Uterus (tissue), 4 donors: Measurements from ENCODE around the gene PRKG1. TPM values are rescaled to one million over a fixed set of nuclear protein-coding genes. Genes with fewer than 3 reads are reported as not detected.

Source experiments
- DNase-seq, 2 donors: peaks; one replicate each; pipeline ENCODE4 v3.0.0-alpha.2; 2019 to 2020
- H3K27ac ChIP-seq, 2 donors: fragments of 200-600 bp; sonication (generic); 1 replicate in 1 of 2; 2 replicates in 1 of 2; pipeline ENCODE4 v1.5.1; 2016 to 2018
- H3K27me3 ChIP-seq, 2 donors: fragments of 200-600 bp; sonication (generic); one replicate each; pipeline ENCODE4 v1.5.1; 2018 to 2019; ENCODE audit warnings: control low read depth in 1 of 2
- H3K36me3 ChIP-seq, 2 donors: fragments of 200-600 bp; sonication (generic); one replicate each; pipeline ENCODE4 v1.5.1; 2019; ENCODE audit warnings: control low read depth in 1 of 2
- H3K4me1 ChIP-seq, 2 donors: fragments of 200-600 bp; sonication (generic); one replicate each; pipeline ENCODE4 v1.5.1; 2018 to 2019; ENCODE audit warnings: control low read depth in 1 of 2
- H3K4me3 ChIP-seq, 2 donors: fragments of 200-600 bp; sonication (generic); 1 replicate in 1 of 2; 2 replicates in 1 of 2; pipeline ENCODE4 v1.5.1; 2018 to 2019; ENCODE audit warnings: mild to moderate bottlenecking in 1 of 2
- H3K9me3 ChIP-seq, 2 donors: fragments of 200-600 bp; sonication (generic); one replicate each; pipeline ENCODE4 v1.5.1; 2019; ENCODE audit warnings: control low read depth in 1 of 2
- POLR2A ChIP-seq, 2 donors: fragments of 450-650 bp; IDR thresholded peaks; one replicate each; pipeline ENCODE4 v1.6.1; 2016; ENCODE audit warnings: antibody characterized with exemption in 2 of 2, mild to moderate bottlenecking in 1 of 2, moderate library complexity in 1 of 2
- intact Hi-C: fragments of 100-400 bp; cut with DNase I; formaldehyde crosslinking; loops from one replicate; pipeline ENCODE4 v1.15.1; 2023; ENCODE audit warnings: low total_unique reads
- total RNA-seq, 4 donors: library from RNA; depleted of rRNA in 3 of 4; stranded (reverse); fragments of >200 nt in 3 of 4; gene quantifications; one replicate each; pipeline versions ENCODE4 v1.1.0 to v1.2.4, GENCODE V29; 2014 to 2023
- TF ChIP-seq, protein P1 (sequence below), 4 experiments: fragments of 200-600 bp in 2 of 4; fragments of 450-650 bp in 2 of 4; sonication (generic) in 2 of 4; IDR thresholded peaks; one replicate each; pipeline ENCODE4 v1.5.1; 2016 to 2019; ENCODE audit warnings: antibody characterized with exemption in 4 of 4, mild to moderate bottlenecking in 2 of 4, moderate library complexity in 1 of 4
- donor health status: DM: yes; HTN: yes; CAD: no.

The PRKG1 gene
- total RNA-seq, result 100 to 1,000 TPM in 1 of 4 donors, 10 to 100 TPM in 3; 32.4 to 136 (median 69.6) TPM

DNA sequence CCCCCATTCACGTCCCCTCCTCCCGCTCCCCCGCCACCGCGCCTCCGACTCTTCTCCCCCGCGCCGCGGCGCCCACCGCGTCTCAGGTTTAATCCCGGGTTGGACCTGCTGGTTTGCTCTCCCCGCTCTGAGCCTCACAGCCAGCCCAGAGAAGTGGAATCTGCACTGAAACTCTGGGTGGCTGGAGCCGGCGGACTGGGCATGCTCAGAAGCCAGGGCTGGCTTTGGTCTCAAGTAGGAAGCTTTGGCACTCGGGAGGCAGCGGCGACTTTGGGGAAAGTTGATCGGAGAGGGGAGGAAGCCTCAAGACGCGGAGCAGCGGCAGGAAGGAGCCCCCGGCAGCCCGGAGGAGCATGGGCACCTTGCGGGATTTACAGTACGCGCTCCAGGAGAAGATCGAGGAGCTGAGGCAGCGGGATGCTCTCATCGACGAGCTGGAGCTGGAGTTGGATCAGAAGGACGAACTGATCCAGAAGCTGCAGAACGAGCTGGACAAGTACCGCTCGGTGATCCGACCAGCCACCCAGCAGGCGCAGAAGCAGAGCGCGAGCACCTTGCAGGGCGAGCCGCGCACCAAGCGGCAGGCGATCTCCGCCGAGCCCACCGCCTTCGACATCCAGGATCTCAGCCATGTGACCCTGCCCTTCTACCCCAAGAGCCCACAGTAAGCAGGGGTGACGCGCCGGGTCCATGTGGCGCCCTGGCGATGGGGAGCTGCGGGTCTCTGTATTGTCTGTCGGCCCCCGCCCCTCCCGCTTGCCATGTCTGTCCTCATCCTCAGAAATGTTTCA, at the start of gene PRKG1:
PRKG1 (plus strand) TSS at position 250 of the 791 bp plus-strand sequence.
- no peaks in the 10 kb centered on the region for H3K27me3 ChIP-seq
- H3K4me3 ChIP-seq, result peak within 1 kb of the TSS; percentile 62 to 79
- TF ChIP-seq, protein P1, sequence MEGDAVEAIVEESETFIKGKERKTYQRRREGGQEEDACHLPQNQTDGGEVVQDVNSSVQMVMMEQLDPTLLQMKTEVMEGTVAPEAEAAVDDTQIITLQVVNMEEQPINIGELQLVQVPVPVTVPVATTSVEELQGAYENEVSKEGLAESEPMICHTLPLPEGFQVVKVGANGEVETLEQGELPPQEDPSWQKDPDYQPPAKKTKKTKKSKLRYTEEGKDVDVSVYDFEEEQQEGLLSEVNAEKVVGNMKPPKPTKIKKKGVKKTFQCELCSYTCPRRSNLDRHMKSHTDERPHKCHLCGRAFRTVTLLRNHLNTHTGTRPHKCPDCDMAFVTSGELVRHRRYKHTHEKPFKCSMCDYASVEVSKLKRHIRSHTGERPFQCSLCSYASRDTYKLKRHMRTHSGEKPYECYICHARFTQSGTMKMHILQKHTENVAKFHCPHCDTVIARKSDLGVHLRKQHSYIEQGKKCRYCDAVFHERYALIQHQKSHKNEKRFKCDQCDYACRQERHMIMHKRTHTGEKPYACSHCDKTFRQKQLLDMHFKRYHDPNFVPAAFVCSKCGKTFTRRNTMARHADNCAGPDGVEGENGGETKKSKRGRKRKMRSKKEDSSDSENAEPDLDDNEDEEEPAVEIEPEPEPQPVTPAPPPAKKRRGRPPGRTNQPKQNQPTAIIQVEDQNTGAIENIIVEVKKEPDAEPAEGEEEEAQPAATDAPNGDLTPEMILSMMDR (IDR thresholded peaks at IDR 0.05), result peak in 1 of 4 experiments; percentile 7
- peak; percentile 17 to 47 for TF ChIP-seq POLR2A (IDR thresholded peaks at IDR 0.05)
- no peaks in the 10 kb centered on the region for H3K36me3 ChIP-seq
- intact Hi-C loops, result no loop called here
- no peaks in the 10 kb centered on the region for H3K9me3 ChIP-seq
- peaks cover 0 to 6% of the 10 kb centered on the region in 2 donors for H3K4me1 ChIP-seq
- peak within 1 kb of the TSS; percentile 92 to 98 for H3K27ac ChIP-seq
- DNase-seq, result peak; percentile 81

DNA sequence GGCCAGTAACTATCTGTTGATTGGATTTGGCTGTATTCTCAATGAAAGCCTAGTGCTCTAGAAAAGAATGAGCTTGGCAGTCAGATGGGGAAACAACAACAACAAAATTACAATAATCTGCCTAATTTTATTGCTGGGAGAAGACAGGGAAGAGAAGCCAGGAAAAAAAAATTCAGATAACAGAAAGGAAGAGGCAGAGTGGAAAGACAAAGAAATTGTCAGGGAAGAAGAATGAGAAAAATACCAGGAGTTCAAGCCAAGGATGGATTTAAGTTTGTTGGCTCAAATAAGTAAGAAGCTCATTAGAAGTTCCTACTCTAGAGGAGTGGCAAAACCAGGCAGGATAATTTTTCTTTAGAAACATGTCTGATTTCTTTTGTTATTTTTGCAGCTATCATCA, 45.9 kb upstream of the PRKG1 start:
- no peak for DNase-seq
- Histone ChIP-seq H3K4me1 (peaks cover 0 to 2% of the 10 kb centered on the region in 2 donors), H3K27ac (peak overlapping the region; percentile 43 to 49), H3K36me3 (no peaks in the 10 kb centered on the region), H3K27me3 (no peaks in the 10 kb centered on the region), H3K4me3 (no peak overlapping the region), H3K9me3 (no peaks in the 10 kb centered on the region)
- TF ChIP-seq POLR2A (IDR thresholded peaks at IDR 0.05), result no peak
- TF ChIP-seq, protein P1 (IDR thresholded peaks at IDR 0.05), result no peak
- intact Hi-C loops, result no loop called here

DNA sequence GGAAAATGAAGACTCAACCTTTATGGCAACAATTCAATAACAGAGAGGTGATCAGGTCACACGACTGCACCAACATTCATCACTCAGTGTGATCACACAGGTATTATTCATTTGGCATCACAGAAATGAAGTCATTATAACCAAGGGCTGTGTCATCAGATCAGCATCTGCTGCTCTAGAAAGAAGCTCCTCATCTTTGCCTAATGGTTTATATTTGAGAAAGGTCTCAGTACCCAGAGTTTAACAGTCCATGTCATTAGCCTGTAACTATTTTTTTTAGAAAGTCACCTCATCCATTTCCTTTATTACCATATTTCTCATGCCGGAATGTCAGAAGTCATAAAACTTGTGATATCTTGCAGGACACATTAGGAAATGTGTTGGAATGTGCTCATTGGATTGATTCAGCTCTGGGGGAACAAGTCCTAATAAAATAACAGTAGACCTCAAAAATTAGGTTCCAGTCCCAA, 45.1 kb upstream of the PRKG1 start:
- no peak for DNase-seq
- Histone ChIP-seq H3K27me3 (no peaks in the 10 kb centered on the region), H3K27ac (peak overlapping the region; percentile 43 to 49), H3K4me1 (no peaks in the 10 kb centered on the region), H3K9me3 (no peaks in the 10 kb centered on the region), H3K4me3 (no peak overlapping the region), H3K36me3 (no peaks in the 10 kb centered on the region)
- intact Hi-C loops, result no loop called here
- no peak for TF ChIP-seq POLR2A (IDR thresholded peaks at IDR 0.05)
- TF ChIP-seq, protein P1 (IDR thresholded peaks at IDR 0.05), result no peak

DNA sequence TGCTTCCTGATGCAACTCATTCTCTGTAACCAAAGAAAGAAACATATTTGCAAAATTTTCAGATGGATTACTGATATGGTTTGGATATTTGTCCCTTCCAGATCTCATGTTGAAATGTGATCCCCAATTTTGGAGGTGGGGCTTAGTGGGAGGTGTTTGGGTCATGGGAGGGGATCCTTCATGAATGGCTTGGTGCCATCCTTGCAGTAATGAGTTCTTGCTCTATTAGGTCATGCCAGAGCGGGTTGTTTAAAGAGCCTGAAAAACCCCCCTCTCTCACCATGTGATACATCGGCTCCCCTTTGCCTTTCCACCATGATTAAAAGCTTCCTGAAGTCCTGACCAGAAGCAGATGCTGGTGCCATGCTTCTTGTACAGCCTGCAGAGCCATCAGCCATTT, 43.8 kb upstream of the PRKG1 start:
- Histone ChIP-seq H3K27me3 (no peaks in the 10 kb centered on the region), H3K9me3 (no peaks in the 10 kb centered on the region), H3K27ac (no peak overlapping the region), H3K36me3 (no peaks in the 10 kb centered on the region), H3K4me3 (no peak overlapping the region), H3K4me1 (no peaks in the 10 kb centered on the region)
- TF ChIP-seq, protein P1 (IDR thresholded peaks at IDR 0.05), result no peak
- no peak for TF ChIP-seq POLR2A (IDR thresholded peaks at IDR 0.05)
- intact Hi-C loops, result no loop called here
- DNase-seq, result no peak

DNA sequence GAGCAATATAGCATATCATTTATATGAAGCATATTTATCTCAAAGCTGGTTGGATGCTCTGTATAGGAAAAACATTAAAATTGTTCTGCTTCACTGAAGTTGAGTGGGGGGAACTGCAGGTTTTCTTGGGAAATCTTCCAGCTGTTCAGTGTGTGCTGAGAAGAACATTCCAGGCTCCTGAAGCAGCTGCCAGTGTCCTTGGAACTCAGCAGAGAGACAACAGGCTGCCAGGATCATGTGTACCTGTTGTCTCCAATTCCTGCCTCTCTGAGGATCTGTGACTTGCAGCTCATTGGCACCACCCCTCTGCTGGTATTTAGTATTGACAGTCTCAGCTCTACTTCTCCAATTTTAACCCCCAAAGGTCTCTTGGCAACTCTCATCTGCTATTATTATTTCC, 42.3 kb upstream of the PRKG1 start:
- Histone ChIP-seq H3K36me3 (no peaks in the 10 kb centered on the region), H3K4me1 (no peaks in the 10 kb centered on the region), H3K27me3 (no peaks in the 10 kb centered on the region), H3K4me3 (no peak overlapping the region), H3K9me3 (no peaks in the 10 kb centered on the region), H3K27ac (no peak overlapping the region)
- TF ChIP-seq POLR2A (IDR thresholded peaks at IDR 0.05), result no peak
- TF ChIP-seq, protein P1 (IDR thresholded peaks at IDR 0.05), result no peak
- intact Hi-C loops, result no loop called here
- DNase-seq, result no peak
